Stimulated activated CD4-positive, alpha-beta T cell treated with anti-CD3 and anti-CD28 coated beads, Interleukin-1b, Interleukin-23, amount 100 ng/mL, for 24 hours (primary cell): ENCODE results near the gene PHOX2A.

Experiments used
- DNase-seq, 4 experiments: peaks; one replicate each; pipeline ENCODE4 v3.0.0-alpha.2; 2020; ENCODE audit warnings: low read depth in 4 of 4, low spot score in 1 of 4

PHOX2A gene

GRCh38 chr11:72189455-72190250, 54.3 kb downstream of the PHOX2A start:
- no peak for DNase-seq
